ENCODE results near the gene MORN5.
A peak's percentile ranks its signal among the peaks of the same experiment; 100 is the strongest.

Gene MORN5

GRCh38 chr9:122193651-122194050 is 33.9 kb downstream of the MORN5 start:
- no peak overlapping the region for H3K27ac ChIP-seq (ENCODE audit: extremely low read depth, low read depth, low read length)
- H3K4me1 ChIP-seq (ENCODE audit: control insufficient read depth, insufficient read depth, low read length): no peaks in the 10 kb centered on the region
- ChIA-PET CTCF (interaction anchor here (0.7 kb wide), 1 partner anchor 135 kb away, joined by 4 read pairs; no protein-coding TSS in a partner anchor), POLR2A (no interaction called here)
- H3K4me3 ChIP-seq (ENCODE audit: low read depth, low read length): no peak overlapping the region
- no peaks in the 10 kb centered on the region for H3K36me3 ChIP-seq (ENCODE audit: control insufficient read depth in 2 of 2, insufficient read depth in 1 of 2, low read length in 2 of 2)
- H3K9me3 ChIP-seq (ENCODE audit: control insufficient read depth, insufficient read depth, low read depth, low read length): no peaks in the 10 kb centered on the region
- TF ChIP-seq ZNF560 (tag by site-specific recombination; IDR thresholded peaks at IDR 0.05; ENCODE audit: borderline replicate concordance) (no peak), ZNF623 (tag by site-specific recombination; IDR thresholded peaks at IDR 0.05) (peak; percentile 46)

- H3K4me1 ChIP-seq (ENCODE audit: control insufficient read depth, insufficient read depth, low read length): no peaks in the 10 kb centered on the region
- H3K27ac ChIP-seq (ENCODE audit: extremely low read depth, low read depth, low read length): no peak overlapping the region
- ChIA-PET CTCF (interaction anchor here (0.5 kb wide), 1 partner anchor 156 kb away, joined by 3 read pairs; no protein-coding TSS in a partner anchor), POLR2A (no interaction called here)
- TF ChIP-seq ZNF654 (tag by site-specific recombination; IDR thresholded peaks at IDR 0.05; ENCODE audit: low read depth): no peak
- TF ChIP-seq ZNF16 (tag by site-specific recombination; IDR thresholded peaks at IDR 0.05; ENCODE audit: low read depth): no peak
- no peak for TF ChIP-seq ZNF157 (tag by site-specific recombination; IDR thresholded peaks at IDR 0.05)
- no peak for TF ChIP-seq ATF2 (tag by site-specific recombination; IDR thresholded peaks at IDR 0.05; ENCODE audit: low read depth)
- TF ChIP-seq ZBTB11 (tag by site-specific recombination; conservative IDR thresholded peaks at IDR 0.05; ENCODE audit: low read depth): no peak
- no peak for TF ChIP-seq ZNF776 (tag by site-specific recombination; IDR thresholded peaks at IDR 0.05; ENCODE audit: borderline replicate concordance)
- no peak for TF ChIP-seq ZFP3 (tag by site-specific recombination; IDR thresholded peaks at IDR 0.05; ENCODE audit: low read depth)
- TF ChIP-seq ZBTB49 (tag by site-specific recombination; IDR thresholded peaks at IDR 0.05; ENCODE audit: low read depth): no peak
- no peak for TF ChIP-seq ZFP37 (tag by site-specific recombination; IDR thresholded peaks at IDR 0.05)
- TF ChIP-seq BCL11B (tag by site-specific recombination; IDR thresholded peaks at IDR 0.05; ENCODE audit: low read depth): no peak
- no peak for TF ChIP-seq ZBTB17 (tag by site-specific recombination; IDR thresholded peaks at IDR 0.05)
- H3K4me3 ChIP-seq (ENCODE audit: low read depth, low read length): no peak overlapping the region
- H3K36me3 ChIP-seq (ENCODE audit: control insufficient read depth in 2 of 2, insufficient read depth in 1 of 2, low read length in 2 of 2): no peaks in the 10 kb centered on the region
- H3K9me3 ChIP-seq (ENCODE audit: control insufficient read depth, insufficient read depth, low read depth, low read length): no peaks in the 10 kb centered on the region
These were observed 36.2 kb downstream of the MORN5 start for GRCh38 chr9:122195875-122196274.

GRCh38 chr9:122197426-122197825 is 37.7 kb downstream of the MORN5 start:
- TF ChIP-seq ZNF148 (tag by site-specific recombination; IDR thresholded peaks at IDR 0.05; ENCODE audit: borderline replicate concordance): no peak
- ChIA-PET CTCF (interaction anchor here (1.1 kb wide), 1 partner anchor 98 kb away, joined by 3 read pairs; no protein-coding TSS in a partner anchor), POLR2A (no interaction called here)
- no peaks in the 10 kb centered on the region for H3K4me1 ChIP-seq (ENCODE audit: control insufficient read depth, insufficient read depth, low read length)
- no peaks in the 10 kb centered on the region for H3K36me3 ChIP-seq (ENCODE audit: control insufficient read depth in 2 of 2, insufficient read depth in 1 of 2, low read length in 2 of 2)
- H3K27ac ChIP-seq (ENCODE audit: extremely low read depth, low read depth, low read length): no peak overlapping the region
- H3K9me3 ChIP-seq (ENCODE audit: control insufficient read depth, insufficient read depth, low read depth, low read length): no peaks in the 10 kb centered on the region
- no peak overlapping the region for H3K4me3 ChIP-seq (ENCODE audit: low read depth, low read length)

Measured in HEK293 (cell line).